GM12878 (cell line): ENCODE measurements around the gene SH2B2. TPM values are rescaled to one million over a fixed set of nuclear protein-coding genes. Genes with fewer than 3 reads are reported as not detected.

Experiments
- ATAC-seq: fragments of 200-7000 bp; cut with Tn5 transposase; 3 replicates; pipeline ENCODE4 v1.9.1; 2020; ENCODE audit warnings: mild to moderate bottlenecking, moderate library complexity
- BruUV-seq: library from RNA; stranded (reverse); fragments of 400-500 nt; replicated peaks from 2 replicates; lab custom pipeline; 2021; lab: Mats Ljungman, UMichigan
- CTCF ChIA-PET: fragments of 300-600 bp; sonication (Branson Sonifier 250); formaldehyde crosslinking; extraction: SDS; loops from one replicate; lab custom pipeline; 2021; ENCODE audit warnings: inconsistent platforms; lab: Yijun Ruan, JAX
- POLR2A ChIA-PET: fragments of 350-600 bp; formaldehyde crosslinking; extraction: SDS; loops from one replicate; lab custom pipeline; 2021; ENCODE audit warnings: inconsistent platforms; lab: Charles Lee
- RAD21 ChIA-PET: fragments of 300-600 bp; sonication (Branson Sonifier 250); formaldehyde crosslinking; loops from one replicate; lab custom pipeline; 2023; ENCODE audit warnings: antibody characterized with exemption; ENCODE audit not compliant: unreplicated experiment; lab: Charles Lee
- SMC1A ChIA-PET: fragments of 300-600 bp; sonication (Branson Sonifier 250); formaldehyde crosslinking; loops from one replicate; lab custom pipeline; 2023; ENCODE audit not compliant: unreplicated experiment, uncharacterized antibody; lab: Charles Lee
- DNase-seq: peaks from one replicate; pipeline ENCODE4 v3.0.0-alpha.2; 2011; ENCODE audit warnings: low read depth, low spot score
- FAIRE-seq: peaks from 3 replicates; lab custom pipeline; 2011; peaks lifted over from hg19 to GRCh38; lab: Jason Lieb, UNC
- H2AFZ ChIP-seq: 2 replicates; pipeline ENCODE4 v1.6.0; 2011; ENCODE audit warnings: low read depth, low read length, control low read depth; ENCODE audit not compliant: control insufficient read depth
- H3K27ac ChIP-seq: 2 replicates; pipeline ENCODE4 v1.5.1; 2011; ENCODE audit warnings: control low read depth; ENCODE audit not compliant: control insufficient read depth, insufficient read depth
- H3K27me3 ChIP-seq, 2 experiments: replicated peaks in 1 of 2; 2 replicates each; pipeline versions ENCODE4 v1.6.0 to v1.6.1; 2011; ENCODE audit warnings: low read length in 1 of 2; ENCODE audit not compliant: control insufficient read depth in 2 of 2, insufficient read depth in 2 of 2
- H3K36me3 ChIP-seq, 2 experiments: 2 replicates each; pipeline ENCODE4 v1.5.1; 2011; ENCODE audit warnings: low read length in 1 of 2; ENCODE audit not compliant: control insufficient read depth in 2 of 2, insufficient read depth in 2 of 2
- H3K4me1 ChIP-seq: 2 replicates; pipeline ENCODE4 v1.6.1; 2011; ENCODE audit warnings: mild to moderate bottlenecking, low read length, moderate library complexity, mixed read lengths; ENCODE audit not compliant: control insufficient read depth, insufficient read depth
- H3K4me2 ChIP-seq: 2 replicates; pipeline ENCODE4 v1.6.0; 2011; ENCODE audit warnings: control low read depth; ENCODE audit not compliant: control insufficient read depth, insufficient read depth
- H3K4me3 ChIP-seq: fragments of 200-600 bp; sonication (generic); 2 replicates; pipeline ENCODE4 v1.5.1; 2016
- H3K79me2 ChIP-seq: 2 replicates; pipeline ENCODE4 v1.6.0; 2011; ENCODE audit warnings: low read length; ENCODE audit not compliant: control insufficient read depth, insufficient read depth
- H3K9ac ChIP-seq: 2 replicates; pipeline ENCODE4 v1.8.0; 2011; ENCODE audit warnings: low read length, control low read depth, mixed read lengths; ENCODE audit not compliant: control insufficient read depth, insufficient read depth
- H3K9me3 ChIP-seq: replicated peaks from 3 replicates; pipeline ENCODE4 v1.5.1; 2011; ENCODE audit warnings: mild to moderate bottlenecking, low read length; ENCODE audit not compliant: control insufficient read depth, insufficient read depth
- H4K20me1 ChIP-seq: 2 replicates; pipeline ENCODE4 v1.6.0; 2011; ENCODE audit not compliant: control insufficient read depth, insufficient read depth
- ATF7 ChIP-seq: fragments of 450-650 bp; IDR thresholded peaks from 2 replicates; pipeline ENCODE4 v1.6.1; 2016; ENCODE audit warnings: low read depth, mild to moderate bottlenecking
- BMI1 ChIP-seq: fragments of 450-650 bp; IDR thresholded peaks from 2 replicates; pipeline ENCODE4 v1.6.1; 2016; ENCODE audit warnings: mild to moderate bottlenecking, moderate library complexity, borderline replicate concordance
- CHD4 ChIP-seq: fragments of 200-600 bp; sonication (generic); IDR thresholded peaks from 2 replicates; pipeline ENCODE4 v1.6.1; 2016; ENCODE audit warnings: mild to moderate bottlenecking
- E2F4 ChIP-seq: IDR thresholded peaks from 2 replicates; pipeline ENCODE4 v1.6.1; 2012; ENCODE audit warnings: low read depth, low read length, improper control_type of control experiment
- ETV6 ChIP-seq, 2 experiments: fragments of 450-650 bp in 1 of 2; IDR thresholded peaks in 1 of 2; conservative IDR thresholded peaks in 1 of 2; 2 replicates each; pipeline ENCODE4 v1.6.1; 2014; ENCODE audit warnings: antibody characterized with exemption in 1 of 2, borderline replicate concordance in 1 of 2, low read depth in 1 of 2, mild to moderate bottlenecking in 1 of 2, moderate library complexity in 1 of 2
- EZH2 ChIP-seq: IDR thresholded peaks from 2 replicates; pipeline ENCODE4 v1.6.1; 2012; ENCODE audit warnings: low read depth, mild to moderate bottlenecking, control low read depth, inconsistent platforms, low read length, borderline replicate concordance; ENCODE audit not compliant: control insufficient read depth
- GATAD2B ChIP-seq: fragments of 450-650 bp; conservative IDR thresholded peaks from 2 replicates; pipeline ENCODE4 v1.6.1; 2017; ENCODE audit warnings: low read depth, mild to moderate bottlenecking, moderate library complexity
- IKZF1 ChIP-seq: fragments of 450-650 bp; conservative IDR thresholded peaks from 2 replicates; pipeline ENCODE4 v1.6.1; 2017; ENCODE audit warnings: antibody characterized with exemption, mild to moderate bottlenecking
- NKRF ChIP-seq: fragments of 450-650 bp; conservative IDR thresholded peaks from 2 replicates; pipeline ENCODE4 v1.6.1; 2017; ENCODE audit warnings: mild to moderate bottlenecking, moderate library complexity
- STAT1 ChIP-seq: fragments of 450-650 bp; conservative IDR thresholded peaks from 2 replicates; pipeline ENCODE4 v1.6.1; 2014; ENCODE audit warnings: antibody characterized with exemption, mild to moderate bottlenecking
- TCF3 ChIP-seq: IDR thresholded peaks from 2 replicates; pipeline ENCODE4 v1.6.1; 2012; ENCODE audit warnings: low read depth, mild to moderate bottlenecking, low read length, borderline replicate concordance; ENCODE audit not compliant: insufficient read depth
- YBX1 ChIP-seq: fragments of 450-650 bp; IDR thresholded peaks from 2 replicates; pipeline ENCODE4 v1.6.1; 2016; ENCODE audit warnings: antibody characterized with exemption
- ZNF622 ChIP-seq: fragments of 450-650 bp; IDR thresholded peaks from 2 replicates; pipeline ENCODE4 v1.6.1; 2017; ENCODE audit warnings: mild to moderate bottlenecking, inconsistent platforms
- WGBS: methylation state at CpG from one replicate; pipeline ENCODE4 v1.1.6; 2016; ENCODE audit warnings: low lambda C conversion rate; ENCODE audit not compliant: insufficient replicate concordance, insufficient coverage; ENCODE audit errors: missing lambda C conversion rate; 5-methylcytosine and 5-hydroxymethylcytosine counted together
- in situ Hi-C: fragments of 300-500 bp; cut with MboI; formaldehyde crosslinking; loops from 9 replicates; pipeline ENCODE4 v1.14.3; 2018; ENCODE audit warnings: mixed read lengths
- intact Hi-C: fragments of 100-400 bp; cut with micrococcal nuclease; formaldehyde crosslinking; loops from one replicate; pipeline ENCODE4 v1.14.2; 2022; ENCODE audit not compliant: unreplicated experiment
- polyA plus RNA-seq, 11 experiments: library from polyadenylated mRNA; depleted of rRNA in 4 of 11; unstranded in 6 of 11; stranded (reverse) in 5 of 11; fragments of >200 nt; fragmentation: Nextera tagmentation in 4 of 11; fragmentation: Illumina TruSeq in 1 of 11; extraction: Ambion mirVana in 4 of 11; extraction: Trizol in 1 of 11; gene quantifications; 1 replicate in 1 of 11; 2 replicates in 10 of 11; pipeline versions ENCODE4 v1.2.1 to v1.2.3, GENCODE V29; 2011 to 2016; ENCODE audit warnings: inconsistent platforms in 2 of 11, missing spikeins in 2 of 11, low read depth in 1 of 11
- total RNA-seq, 4 experiments: library from RNA; depleted of rRNA in 3 of 4; stranded (reverse); fragments of >200 nt in 3 of 4; fragmentation: Illumina TruSeq in 1 of 4; extraction: Trizol in 1 of 4; gene quantifications; 2 replicates each; pipeline versions ENCODE4 v1.2.1 to v1.2.3, GENCODE V29; 2013 to 2021

SH2B2 gene
- total and polyA plus RNA-seq, 10 of the 15 experiments (the other 5 are each of a cell fraction or from before 2014, with no cell fraction given) = 0.13 to 55.1 (median 7.4) TPM; not detected in 1

- FAIRE-seq = no peak
- Histone ChIP-seq H3K27ac (peak overlapping the region; percentile 25; the same call in 1 of the 2 replicates), H3K4me2 (peak overlapping the region; percentile 59; the same call in 1 of the 2 replicates), H3K36me3 (peaks cover 0 to 5% of the 10 kb centered on the region in 2 experiments; a peak in 3 of 4 replicates), H3K4me1 (peaks cover 66% of the 10 kb centered on the region), H3K9me3 (no peaks in the 10 kb centered on the region), H3K79me2 (peaks cover 72% of the 10 kb centered on the region), H3K27me3 (no peaks in the 10 kb centered on the region), H3K9ac (peak overlapping the region; percentile 22; the same call in 1 of the 2 replicates), H4K20me1 (no peaks in the 10 kb centered on the region; the same call in 1 of the 2 replicates), H3K4me3 (no peak overlapping the region), H2AFZ (no peak overlapping the region)
- intact Hi-C loops (no loop called here), in situ Hi-C loops (no loop called here)
- TF ChIP-seq CHD4 = no peak
- no peak for TF ChIP-seq TCF3
- no peak for TF ChIP-seq ATF7
- no peak for TF ChIP-seq ETV6 (conservative IDR thresholded peaks at IDR 0.05 in 1 of 2, IDR thresholded peaks at IDR 0.05 in 1 of 2; ENCODE audit: borderline replicate concordance in 1 of 2, low read depth in 1 of 2)
- no peak for TF ChIP-seq YBX1
- TF ChIP-seq NKRF = no peak
- no peak for TF ChIP-seq BMI1
- no peak for TF ChIP-seq GATAD2B
- TF ChIP-seq IKZF1 = no peak
- no peak for TF ChIP-seq EZH2
- no peak for TF ChIP-seq STAT1
- no peak for TF ChIP-seq E2F4
- TF ChIP-seq ZNF622 = no peak
- ATAC-seq = peak; percentile 10; the same call in 1 of the 3 replicates
- ChIA-PET CTCF (interaction anchor here (1.0 to 1.3 kb wide), 3 partner anchors 8 to 96 kb away, joined by 3 to 4 read pairs (median 3); no protein-coding TSS in a partner anchor), SMC1A (interaction anchor here (0.8 to 1.4 kb wide), 4 partner anchors 11 to 98 kb away, joined by 3 to 4 read pairs (median 3); no protein-coding TSS in a partner anchor), POLR2A (interaction anchor here (0.7 to 2.3 kb wide), 3 partner anchors 9 to 42 kb away, joined by 3 to 9 read pairs (median 3); partner anchors contain the start of gene SH2B2), RAD21 (interaction anchor here (0.6 to 2.9 kb wide), 5 partner anchors 8 to 18 kb away, joined by 3 to 13 read pairs (median 3); no protein-coding TSS in a partner anchor)
- DNase-seq = no peak
- WGBS = 36% methylated on average over 12 of the region's 12 CpGs
- no TSS peak for BruUV-seq
Observed at GRCh38 chr7:102295346-102296178, 8.9 kb downstream of the SH2B2 start.
